Ramos (cell line): ENCODE data around the gene KIF1A.
"Not testable (repeated sequence)": the region's sequence is repeated elsewhere in the genome, so short reads cannot be mapped to it uniquely, and the experiment has no call there.

Experiments
- in situ Hi-C: fragments of 300-500 bp; cut with MboI; formaldehyde crosslinking; loops from one replicate; pipeline ENCODE4 v1.14.3; 2022; ENCODE audit warnings: low sequenced_read_pairs; ENCODE audit not compliant: unreplicated experiment

KIF1A gene

DNA sequence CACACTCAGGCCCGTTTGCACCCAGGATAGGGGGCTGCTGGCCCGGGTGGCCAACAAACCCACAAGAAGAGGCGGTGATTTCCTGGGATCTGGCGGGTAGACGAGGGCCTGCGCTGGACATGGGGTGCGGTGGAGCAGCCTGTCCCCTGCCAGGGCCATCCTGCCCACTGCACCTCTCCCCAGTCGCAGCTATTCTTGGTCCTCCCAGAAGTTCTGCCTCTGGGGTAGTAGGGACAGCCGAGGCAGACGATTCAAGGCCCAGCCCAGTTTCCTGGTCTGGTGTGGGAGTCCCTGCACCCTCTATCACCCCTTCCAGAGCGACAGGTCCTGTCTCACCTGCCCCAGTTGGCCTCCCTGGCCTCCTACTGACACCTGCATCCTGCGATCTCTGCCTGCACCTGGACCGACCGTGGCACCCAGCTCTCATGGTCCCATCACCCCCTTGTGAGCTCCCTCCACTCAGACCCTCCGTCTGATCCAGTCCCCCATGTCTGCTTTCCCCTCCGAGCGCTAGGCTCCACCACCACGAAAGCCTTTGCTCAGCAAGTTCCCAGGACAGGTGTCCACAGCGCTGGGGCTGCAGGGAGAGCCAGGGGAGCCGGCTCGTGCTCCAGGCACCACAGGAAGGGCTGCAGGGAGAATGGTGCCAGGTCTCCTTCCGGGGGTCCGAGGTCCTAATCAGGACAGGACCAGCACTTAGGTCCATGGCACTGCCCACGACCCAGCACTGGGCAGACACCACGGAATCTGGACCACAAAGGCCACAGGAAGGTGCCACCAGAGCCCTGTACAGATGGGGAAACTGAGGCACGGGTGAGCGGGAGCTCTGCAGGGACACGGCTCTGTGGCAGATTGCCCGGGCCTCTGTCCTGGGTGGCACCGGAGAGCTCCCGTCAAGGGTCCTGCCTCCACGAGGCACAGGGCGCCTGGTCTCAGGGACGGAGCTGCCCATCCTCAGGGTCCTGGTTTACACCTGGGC is 127.1 kb downstream of the KIF1A start:
- in situ Hi-C loops = not testable (repeated sequence)

DNA sequence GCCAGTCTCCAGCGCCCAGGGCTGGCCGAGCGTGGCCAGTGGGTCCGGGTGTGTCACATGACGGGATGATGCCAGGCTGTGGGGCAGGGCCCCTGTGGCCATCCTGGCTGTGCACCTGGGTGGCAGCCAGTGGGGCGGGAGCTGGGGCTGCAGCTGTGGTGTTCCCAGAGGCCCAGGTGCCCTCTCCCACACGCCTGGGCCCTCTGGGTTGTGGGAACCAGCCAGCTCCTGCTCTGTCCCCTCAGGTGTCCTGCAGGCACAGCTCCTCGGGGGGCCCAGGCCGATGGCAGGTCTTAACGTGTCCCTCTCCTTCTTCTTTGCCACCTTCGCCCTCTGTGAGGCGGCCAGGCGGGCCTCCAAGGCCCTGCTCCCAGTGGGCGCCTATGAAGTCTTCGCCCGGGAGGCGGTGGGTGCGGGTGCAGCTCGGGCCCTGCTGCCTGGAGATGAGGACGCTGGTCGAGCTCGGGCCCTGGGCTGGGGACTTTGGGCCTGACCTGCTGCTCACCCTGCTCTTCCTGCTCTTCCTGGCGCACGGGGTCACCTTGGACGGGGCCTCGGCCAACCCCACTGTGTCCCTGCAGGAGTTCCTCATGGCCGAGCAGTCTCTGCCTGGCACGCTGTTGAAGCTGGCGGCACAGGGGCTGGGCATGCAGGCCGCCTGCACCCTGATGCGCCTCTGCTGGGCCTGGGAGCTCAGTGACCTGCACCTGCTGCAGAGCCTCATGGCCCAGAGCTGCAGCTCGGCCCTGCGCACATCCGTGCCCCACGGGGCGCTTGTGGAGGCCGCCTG is 128.2 kb downstream of the KIF1A start, which contains the start of gene AQP12A:
AQP12A (plus strand) TSS at position 236 of the 790 bp plus-strand sequence; CDS start at position 284, 48 bp downstream.
- in situ Hi-C loops = not testable (repeated sequence)

DNA sequence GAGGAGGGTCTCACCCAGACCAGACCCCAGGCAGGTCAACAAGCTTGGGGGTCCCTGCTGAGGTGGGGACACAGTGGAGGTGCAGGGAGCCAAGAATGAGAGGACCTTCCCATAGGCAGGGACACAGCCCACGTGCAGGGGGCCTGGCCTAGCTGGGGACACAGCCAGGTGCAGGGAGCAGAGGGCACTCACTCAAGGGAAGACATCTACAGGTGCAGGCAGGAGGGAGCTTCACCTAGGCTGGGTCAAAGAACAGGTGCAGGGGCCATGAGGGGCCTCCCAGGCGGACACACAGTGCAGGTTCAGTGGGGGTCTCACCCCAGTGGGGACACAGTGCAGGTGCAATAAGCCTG is 129.0 kb downstream of the KIF1A start:
- in situ Hi-C loops = not testable (repeated sequence)

DNA sequence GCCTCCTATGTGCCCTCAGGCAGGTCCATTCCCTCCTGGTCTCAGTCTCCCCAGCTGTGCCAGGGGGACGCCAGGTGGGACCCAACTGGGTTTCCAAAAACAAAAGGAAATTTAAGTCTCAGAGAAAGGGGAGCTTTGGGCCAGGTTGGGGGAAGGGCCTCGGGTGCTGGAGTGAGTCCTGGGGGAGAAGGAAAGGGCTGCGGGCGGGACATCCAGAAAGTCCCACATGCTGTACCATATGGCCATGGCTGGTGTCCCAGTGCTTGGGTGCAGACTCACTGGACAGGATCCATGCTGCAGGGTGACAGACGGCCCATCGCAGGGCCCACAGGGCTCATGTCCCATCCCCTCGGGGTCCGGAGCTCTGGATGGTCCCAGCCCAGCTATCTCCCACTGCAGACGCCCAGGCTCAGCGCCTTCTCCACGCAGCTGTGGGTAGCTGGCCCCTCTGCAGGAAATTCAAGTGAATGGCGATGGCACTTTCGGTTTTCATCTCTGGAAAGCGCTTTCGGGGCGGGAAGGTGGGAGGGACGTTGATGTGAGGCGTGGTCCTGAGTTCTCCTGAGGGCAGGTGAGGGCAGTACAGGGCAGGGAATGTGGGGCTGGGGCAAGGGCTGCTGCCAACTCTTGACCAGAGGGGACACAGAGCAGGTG is 129.5 kb downstream of the KIF1A start:
- in situ Hi-C loops = not testable (repeated sequence)

GRCh38 chr2:240689975-240690374 is 130.0 kb downstream of the KIF1A start:
- in situ Hi-C loops = no loop called here

DNA sequence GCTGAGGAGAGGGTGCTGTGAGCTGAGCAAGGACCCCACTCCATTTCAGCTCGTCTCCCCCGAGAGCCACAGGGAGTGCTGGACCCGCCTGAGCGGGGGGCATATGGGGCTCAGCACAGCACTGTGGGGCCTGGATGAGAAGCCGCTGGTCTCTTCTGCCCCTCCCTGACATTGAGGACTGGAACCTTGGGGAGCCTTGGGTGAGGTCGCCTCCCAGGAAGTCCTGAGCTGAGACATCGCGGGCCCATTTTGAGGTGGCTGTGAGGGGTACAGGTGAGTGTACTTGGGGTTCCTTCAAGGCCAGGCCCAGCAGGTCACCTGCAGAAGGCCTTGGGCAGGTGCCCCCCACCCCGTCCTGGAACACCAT is 131.5 kb downstream of the KIF1A start:
- in situ Hi-C loops = no loop called here

- in situ Hi-C loops = no loop called here
Measured at GRCh38 chr2:240687741-240688552, 132.1 kb downstream of the KIF1A start.

DNA sequence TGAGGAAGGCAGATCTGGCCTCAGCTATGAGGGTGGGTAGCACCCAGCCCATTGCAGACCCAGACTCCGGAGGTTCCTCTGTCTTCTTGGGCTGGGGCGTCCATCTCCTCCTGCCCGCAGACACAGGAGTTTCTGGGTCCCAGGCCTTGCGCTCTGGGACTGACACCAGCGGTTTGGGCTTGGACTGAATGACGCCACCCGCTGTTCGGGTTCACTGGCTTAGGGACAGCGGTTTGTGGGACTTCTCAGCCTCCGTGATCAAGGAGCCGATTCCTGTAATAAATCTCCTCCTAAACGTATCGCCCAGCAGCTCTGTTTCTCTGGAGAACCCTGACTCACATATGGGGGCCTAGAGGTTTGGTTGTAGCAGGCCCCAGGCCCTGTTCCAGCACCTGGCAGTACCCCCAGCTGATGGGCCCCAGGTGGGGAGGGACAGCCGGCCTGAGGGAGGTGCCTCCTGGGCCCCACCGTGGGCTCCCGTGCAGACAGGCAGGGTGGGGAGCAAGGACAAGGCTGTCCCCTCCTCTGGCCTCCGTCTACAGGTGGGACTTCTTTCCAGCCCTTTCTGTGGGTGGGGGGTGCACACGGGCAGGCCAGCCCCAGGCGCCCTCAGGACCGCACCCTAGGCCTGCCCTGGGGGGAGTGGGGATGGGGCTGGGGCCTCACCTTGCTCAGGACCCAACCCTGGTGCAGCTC is 132.8 kb downstream of the KIF1A start:
- in situ Hi-C loops = no loop called here

GRCh38 chr2:240686460-240686859 is 133.6 kb downstream of the KIF1A start:
- in situ Hi-C loops = no loop called here

GRCh38 chr2:240685771-240686371 is 134.1 kb downstream of the KIF1A start:
- in situ Hi-C loops = no loop called here

DNA sequence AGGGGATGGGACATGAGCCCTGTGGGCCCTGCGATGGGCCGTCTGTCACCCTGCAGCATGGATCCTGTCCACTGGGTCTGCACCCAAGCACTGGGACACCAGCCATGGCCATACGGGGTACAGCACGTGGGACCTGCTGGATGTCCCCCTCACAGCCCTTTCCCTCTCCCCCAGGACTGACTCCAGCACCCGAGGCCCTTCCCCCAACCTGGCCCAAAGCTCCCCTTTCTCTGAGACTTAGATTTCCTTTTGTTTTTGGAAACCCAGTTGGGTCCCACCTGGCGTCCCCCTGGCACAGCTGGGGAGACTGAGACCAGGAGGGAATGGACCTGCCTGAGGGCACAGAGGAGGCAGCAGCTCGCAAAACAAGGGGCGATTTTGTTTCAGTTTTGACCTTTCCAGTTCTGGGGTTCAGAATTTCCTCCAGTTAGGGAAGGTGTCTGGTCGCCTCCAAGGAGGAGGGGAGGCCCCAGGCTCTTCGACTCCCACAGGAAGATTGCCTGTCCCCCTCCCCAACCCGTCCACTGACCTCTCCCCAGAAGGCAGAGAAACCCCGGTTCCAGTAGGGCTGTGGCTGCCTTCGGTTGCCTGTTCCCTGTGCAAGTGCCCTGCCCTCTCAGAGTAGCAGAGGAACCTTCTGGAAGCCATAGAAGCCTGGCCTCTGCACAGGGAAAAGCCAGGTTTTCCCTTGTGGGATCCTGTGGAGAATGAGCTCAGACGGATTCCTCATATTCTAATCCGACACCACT is 135.9 kb downstream of the KIF1A start:
- in situ Hi-C loops = not testable (repeated sequence)

DNA sequence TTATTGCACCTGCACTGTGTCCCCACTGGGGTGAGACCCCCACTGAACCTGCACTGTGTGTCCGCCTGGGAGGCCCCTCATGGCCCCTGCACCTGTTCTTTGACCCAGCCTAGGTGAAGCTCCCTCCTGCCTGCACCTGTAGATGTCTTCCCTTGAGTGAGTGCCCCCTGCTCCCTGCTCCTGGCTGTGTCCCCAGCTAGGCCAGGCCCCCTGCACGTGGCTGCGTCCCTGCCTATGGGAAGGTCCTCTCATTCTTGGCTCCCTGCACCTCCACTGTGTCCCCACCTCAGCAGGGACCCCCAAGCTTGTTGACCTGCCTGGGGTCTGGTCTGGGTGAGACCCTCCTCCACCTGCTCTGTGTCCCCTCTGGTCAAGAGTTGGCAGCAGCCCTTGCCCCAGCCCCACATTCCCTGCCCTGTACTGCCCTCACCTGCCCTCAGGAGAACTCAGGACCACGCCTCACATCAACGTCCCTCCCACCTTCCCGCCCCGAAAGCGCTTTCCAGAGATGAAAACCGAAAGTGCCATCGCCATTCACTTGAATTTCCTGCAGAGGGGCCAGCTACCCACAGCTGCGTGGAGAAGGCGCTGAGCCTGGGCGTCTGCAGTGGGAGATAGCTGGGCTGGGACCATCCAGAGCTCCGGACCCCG is 136.6 kb downstream of the KIF1A start:
- in situ Hi-C loops = not testable (repeated sequence)

DNA sequence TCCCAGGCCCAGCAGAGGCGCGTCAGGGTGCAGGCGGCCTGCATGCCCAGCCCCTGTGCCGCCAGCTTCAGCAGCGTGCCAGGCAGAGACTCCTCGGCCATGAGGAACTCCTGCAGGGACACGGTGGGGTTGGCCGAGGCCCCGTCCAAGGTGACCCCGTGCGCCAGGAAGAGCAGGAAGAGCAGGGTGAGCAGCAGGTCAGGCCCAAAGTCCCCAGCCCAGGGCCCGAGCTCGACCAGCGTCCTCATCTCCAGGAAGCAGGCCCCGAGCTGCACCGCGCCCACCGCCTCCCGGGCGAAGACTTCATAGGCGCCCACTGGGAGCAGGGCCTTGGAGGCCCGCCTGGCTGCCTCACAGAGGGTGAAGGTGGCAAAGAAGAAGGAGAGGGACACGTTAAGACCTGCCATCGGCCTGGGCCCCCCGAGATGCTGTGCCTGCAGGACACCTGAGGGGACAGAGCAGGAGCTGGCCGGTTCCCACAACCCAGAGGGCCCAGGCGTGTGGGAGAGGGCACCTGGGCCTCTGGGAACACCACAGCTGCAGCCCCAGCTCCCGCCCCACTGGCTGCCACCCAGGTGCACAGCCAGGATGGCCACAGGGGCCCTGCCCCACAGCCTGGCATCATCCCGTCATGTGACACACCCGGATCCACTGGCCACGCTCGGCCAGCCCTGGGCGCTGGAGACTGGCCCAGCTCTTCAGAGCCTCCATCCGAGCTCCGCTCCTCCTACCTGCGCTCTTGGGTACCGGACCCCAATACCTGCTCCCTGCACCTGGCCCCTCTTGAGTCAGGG is 137.4 kb downstream of the KIF1A start, which contains the start of gene AQP12B:
AQP12B (minus strand) TSS at position 455 of the 794 bp plus-strand sequence; CDS start at position 407, 48 bp downstream.
- in situ Hi-C loops = not testable (repeated sequence)

DNA sequence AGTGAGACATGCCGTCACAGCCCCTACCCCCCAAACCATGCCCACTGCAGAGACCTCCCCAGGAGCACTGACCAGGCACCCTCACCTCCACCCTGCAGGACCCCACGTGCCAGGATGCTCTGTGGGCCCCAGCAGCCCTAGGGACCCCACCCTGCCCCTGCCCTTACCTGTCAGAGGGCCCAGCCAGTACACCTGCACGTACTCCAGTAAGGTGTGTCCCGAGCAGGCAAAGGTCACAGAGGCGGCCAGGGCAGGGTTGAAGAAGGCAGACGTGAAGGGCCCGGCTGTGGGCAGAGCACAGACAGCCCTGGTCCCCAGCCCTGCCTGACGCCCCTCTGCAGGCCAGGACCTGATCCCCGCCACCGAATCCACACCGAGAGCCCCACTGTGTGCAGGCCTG is 139.8 kb downstream of the KIF1A start:
- in situ Hi-C loops = not testable (repeated sequence)

DNA sequence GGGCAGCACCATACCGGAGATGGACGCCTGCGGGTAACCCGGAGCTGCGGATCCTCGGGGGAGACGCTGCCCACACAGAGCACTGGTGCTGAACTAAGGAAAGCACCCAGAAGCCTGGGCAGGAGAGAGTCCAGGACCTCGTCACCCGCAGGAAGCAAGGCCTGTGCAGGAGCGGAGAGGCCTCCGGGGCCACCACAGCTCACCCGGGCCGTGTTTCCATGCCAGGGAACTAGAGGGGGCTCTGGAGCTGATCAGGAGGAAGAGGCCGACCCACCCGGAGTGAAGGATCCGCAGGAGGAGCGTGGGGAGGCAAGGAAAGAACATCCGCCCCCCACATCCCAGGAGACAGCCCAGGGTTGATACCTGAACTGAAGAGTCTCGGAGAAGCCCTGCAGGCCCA is 141.1 kb downstream of the KIF1A start:
- in situ Hi-C loops = not testable (repeated sequence)

GRCh38 chr2:240678043-240678442 is 142.0 kb downstream of the KIF1A start:
- in situ Hi-C loops = not testable (repeated sequence)

- in situ Hi-C loops = not testable (repeated sequence)
Measured at GRCh38 chr2:240675345-240675744, 144.7 kb downstream of the KIF1A start.
